K562 (cell line): Measurements from ENCODE around the gene THOC1. TPM values are rescaled to one million over a fixed set of nuclear protein-coding genes. Genes with fewer than 3 reads are reported as not detected.

Experiments
- ATAC-seq: fragments of 200-7000 bp; cut with Tn5 transposase; 3 replicates; pipeline ENCODE4 v1.9.1; 2020; ENCODE audit warnings: moderate library complexity
- BruUV-seq: library from RNA; stranded (reverse); fragments of 400-500 nt; replicated peaks from 2 replicates; lab custom pipeline; 2021; lab: Mats Ljungman, UMichigan
- CTCF ChIA-PET: fragments of 300-600 bp; formaldehyde crosslinking; extraction: SDS; loops from one replicate; lab custom pipeline; 2021; ENCODE audit warnings: low intra/inter-chr PET ratio; lab: Yijun Ruan, JAX
- POLR2A ChIA-PET: fragments of 300-600, 350-650 bp; sonication (Branson Sonifier 250); formaldehyde crosslinking; extraction: SDS; loops from one replicate; lab custom pipeline; 2021; ENCODE audit warnings: antibody characterized with exemption, inconsistent platforms; lab: Yijun Ruan, JAX
- DNase-seq, 4 experiments: peaks; one replicate each; pipeline versions ENCODE4 v3.0.0 to v3.0.0-alpha.2; 2011 to 2018; ENCODE audit warnings: low spot score in 3 of 4, mixed read lengths in 3 of 4; ENCODE audit errors: extremely low read depth in 1 of 4
- FAIRE-seq: peaks from 2 replicates; lab custom pipeline; 2011; peaks lifted over from hg19 to GRCh38; lab: Jason Lieb, UNC
- H2AFZ ChIP-seq: 2 replicates; pipeline ENCODE4 v1.6.0; 2011; ENCODE audit warnings: low read depth, low read length, control low read depth, inconsistent platforms
- H3K27ac ChIP-seq: fragments of 200-600 bp; 3 replicates; pipeline ENCODE4 v1.8.0; 2011; ENCODE audit warnings: low read depth, mild to moderate bottlenecking, control low read depth, inconsistent platforms, low read length, moderate library complexity, mixed read lengths; ENCODE audit errors: extremely low read depth
- H3K27me3 ChIP-seq, 2 experiments: fragments of 300-600 bp in 1 of 2; 2 replicates in 1 of 2; 3 replicates in 1 of 2; pipeline versions ENCODE4 v1.6.0 to v1.8.0; 2011; ENCODE audit warnings: inconsistent platforms in 2 of 2, low read length in 2 of 2, mild to moderate bottlenecking in 1 of 2, mixed read lengths in 1 of 2, moderate library complexity in 1 of 2; ENCODE audit not compliant: control insufficient read depth in 2 of 2, insufficient read depth in 2 of 2
- H3K36me3 ChIP-seq: fragments of 300-600 bp; 3 replicates; pipeline ENCODE4 v1.8.0; 2011; ENCODE audit warnings: mild to moderate bottlenecking, low read length, inconsistent platforms; ENCODE audit not compliant: control insufficient read depth, insufficient read depth
- H3K4me1 ChIP-seq, 2 experiments: fragments of 200-600 bp in 1 of 2; replicated peaks in 1 of 2; 2 replicates in 1 of 2; 3 replicates in 1 of 2; pipeline versions ENCODE4 v1.5.1 to v1.8.0; 2011; ENCODE audit warnings: inconsistent platforms in 2 of 2, low read length in 2 of 2, mild to moderate bottlenecking in 1 of 2, mixed read lengths in 1 of 2, moderate library complexity in 1 of 2; ENCODE audit not compliant: control insufficient read depth in 2 of 2, insufficient read depth in 2 of 2
- H3K4me2 ChIP-seq: 2 replicates; pipeline ENCODE4 v1.6.1; 2011; ENCODE audit warnings: low read length, control low read depth, inconsistent platforms, mixed read lengths; ENCODE audit not compliant: insufficient read depth
- H3K4me3 ChIP-seq: fragments of 200-600 bp; sonication (generic), shearing (Covaris generic); 2 replicates; pipeline ENCODE4 v1.5.1; 2016; ENCODE audit warnings: control low read depth, inconsistent platforms
- H3K79me2 ChIP-seq: fragments of 200-600 bp; 3 replicates; pipeline ENCODE4 v1.8.0; 2011; ENCODE audit warnings: low read length, inconsistent platforms; ENCODE audit not compliant: control insufficient read depth, insufficient read depth
- H3K9ac ChIP-seq, 2 experiments: 2 replicates each; pipeline versions ENCODE4 v1.6.0 to v1.6.1; 2011; ENCODE audit warnings: low read depth in 2 of 2, low read length in 2 of 2, control low read depth in 1 of 2, inconsistent platforms in 1 of 2, mild to moderate bottlenecking in 1 of 2, mixed read lengths in 1 of 2; ENCODE audit not compliant: insufficient read depth in 1 of 2
- H3K9me1 ChIP-seq: one replicate; pipeline ENCODE4 v1.6.0; 2011; ENCODE audit warnings: inconsistent platforms, mild to moderate bottlenecking, low read length, moderate library complexity; ENCODE audit not compliant: control insufficient read depth, insufficient read depth
- H3K9me3 ChIP-seq: replicated peaks from 2 replicates; pipeline ENCODE4 v1.5.1; 2011; ENCODE audit warnings: low read depth, low read length, inconsistent platforms; ENCODE audit not compliant: control insufficient read depth, insufficient read depth
- H4K20me1 ChIP-seq: replicated peaks from 2 replicates; pipeline ENCODE4 v1.6.1; 2011; ENCODE audit warnings: low read length, inconsistent platforms, mixed read lengths; ENCODE audit not compliant: control insufficient read depth, insufficient read depth
- JUN ChIP-seq, 2 experiments: sonication (generic) in 1 of 2; formaldehyde crosslinking in 1 of 2; IDR thresholded peaks; 2 replicates each; pipeline versions ENCODE4 v1.6.1 to v1.8.0; 2012 to 2022; ENCODE audit warnings: borderline replicate concordance in 2 of 2, mild to moderate bottlenecking in 2 of 2, improper control_type of control experiment in 1 of 2, low read depth in 1 of 2, low read length in 1 of 2, missing genetic modification reagents in 1 of 2
- JUNB ChIP-seq: fragments of 450-650 bp; formaldehyde crosslinking; conservative IDR thresholded peaks from 2 replicates; pipeline ENCODE4 v1.4.0; 2020; ENCODE audit warnings: mild to moderate bottlenecking
- MAZ ChIP-seq, 2 experiments: fragments of 450-650 bp in 1 of 2; sonication (generic) in 1 of 2; formaldehyde crosslinking; IDR thresholded peaks in 1 of 2; conservative IDR thresholded peaks in 1 of 2; 2 replicates each; pipeline versions ENCODE4 v1.4.0 to v1.5.0; 2020; ENCODE audit warnings: mild to moderate bottlenecking in 1 of 2, missing genetic modification reagents in 1 of 2
- MYC ChIP-seq, 2 experiments: fragments of 250-450 bp in 1 of 2; sonication (Bioruptor Pico) in 1 of 2; IDR thresholded peaks; 2 replicates each; pipeline versions ENCODE4 v1.5.1 to v1.6.1; 2012 to 2021; ENCODE audit warnings: low read depth in 2 of 2, borderline replicate concordance in 1 of 2, improper control_type of control experiment in 1 of 2, low read length in 1 of 2, mild to moderate bottlenecking in 1 of 2, moderate library complexity in 1 of 2
- STAT5A ChIP-seq: IDR thresholded peaks from 2 replicates; pipeline ENCODE4 v1.6.1; 2012; ENCODE audit warnings: low read length, inconsistent platforms, borderline replicate concordance
- ZNF23 ChIP-seq: fragments of 250-450 bp; sonication (Bioruptor Pico); IDR thresholded peaks from 2 replicates; pipeline ENCODE4 v1.4.0; 2020; ENCODE audit warnings: mild to moderate bottlenecking
- ZNF24 ChIP-seq: fragments of 450-650 bp; IDR thresholded peaks from 2 replicates; pipeline ENCODE4 v1.6.1; 2016
- WGBS: fragments of 100-300 bp; shearing (Covaris generic); methylation state at CpG from one replicate; pipeline ENCODE4 v1.1.6; 2016; ENCODE audit warnings: low coverage, mixed read lengths; ENCODE audit not compliant: insufficient coverage; ENCODE audit errors: missing lambda C conversion rate; 5-methylcytosine and 5-hydroxymethylcytosine counted together
- in situ Hi-C: fragments of 300-500 bp; cut with MboI; formaldehyde crosslinking; loops from 4 replicates; pipeline ENCODE4 v1.15.0; 2018; ENCODE audit warnings: inconsistent platforms, mixed read lengths
- intact Hi-C: fragments of 100-400 bp; cut with micrococcal nuclease; formaldehyde crosslinking; loops from 2 replicates; pipeline ENCODE4 v1.14.2; 2022
- polyA plus RNA-seq, 8 experiments: library from polyadenylated mRNA; depleted of rRNA in 4 of 8; stranded (reverse) in 5 of 8; unstranded in 3 of 8; fragments of >200 nt; fragmentation: Nextera tagmentation in 2 of 8; fragmentation: Illumina TruSeq in 1 of 8; extraction: Ambion mirVana in 2 of 8; extraction: Trizol in 1 of 8; gene quantifications; 2 replicates each; pipeline versions ENCODE4 v1.2.1 to v1.2.3, GENCODE V29; 2011 to 2014; ENCODE audit warnings: inconsistent platforms in 1 of 8, missing spikeins in 1 of 8
- total RNA-seq, 7 experiments: library from RNA; depleted of rRNA in 6 of 7; stranded (reverse); fragments of >200 nt in 6 of 7; fragmentation: Illumina TruSeq in 2 of 7; extraction: Trizol in 2 of 7; gene quantifications; 2 replicates each; pipeline versions ENCODE4 v1.2.1 to v1.2.3, GENCODE V29; 2011 to 2021; ENCODE audit warnings: low replicate concordance in 1 of 7
- TF ChIP-seq, protein P1 (sequence below): fragments of 450-650 bp; conservative IDR thresholded peaks from 2 replicates; pipeline ENCODE4 v1.6.1; 2016; ENCODE audit warnings: missing genetic modification characterization, low read depth, mild to moderate bottlenecking, missing compliant biosample characterization, moderate library complexity
- TF ChIP-seq, protein P2 (sequence below): fragments of 250-450 bp; sonication (Bioruptor Pico); IDR thresholded peaks from 2 replicates; pipeline ENCODE4 v1.5.0; 2021
- TF ChIP-seq, protein P3 (sequence below): sonication (generic); IDR thresholded peaks from 2 replicates; pipeline ENCODE4 v1.6.1; 2016
- TF ChIP-seq, protein P4 (sequence below): fragments of 250-450 bp; sonication (Bioruptor Pico); IDR thresholded peaks from 2 replicates; pipeline ENCODE4 v1.5.0; 2022; ENCODE audit warnings: mild to moderate bottlenecking

The THOC1 gene
- total and polyA plus RNA-seq, 9 of the 15 experiments (the other 6 are each of a cell fraction or from before 2014, with no cell fraction given), result 71.1 to 143 (median 107) TPM

DNA sequence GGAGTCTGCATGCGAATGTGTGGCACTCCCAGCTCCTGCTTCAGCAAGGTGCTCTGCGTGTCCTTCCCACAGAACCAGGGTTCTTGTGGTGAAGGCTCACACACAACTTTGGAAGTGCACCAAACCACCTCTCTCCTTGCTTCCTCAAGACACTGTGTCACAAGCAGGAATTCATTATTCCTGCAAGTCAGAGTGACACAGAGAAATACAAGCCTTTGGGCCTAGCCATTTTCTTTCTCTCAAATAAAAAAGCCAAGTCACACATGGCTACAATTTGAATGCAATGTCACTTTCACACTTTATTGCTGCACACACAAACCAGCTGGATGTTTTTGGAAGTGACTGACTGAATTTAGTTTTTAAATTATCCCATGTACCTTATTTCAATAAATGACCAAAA lies 30.1 kb upstream of the THOC1 start (continued):
- TF ChIP-seq, protein P1, sequence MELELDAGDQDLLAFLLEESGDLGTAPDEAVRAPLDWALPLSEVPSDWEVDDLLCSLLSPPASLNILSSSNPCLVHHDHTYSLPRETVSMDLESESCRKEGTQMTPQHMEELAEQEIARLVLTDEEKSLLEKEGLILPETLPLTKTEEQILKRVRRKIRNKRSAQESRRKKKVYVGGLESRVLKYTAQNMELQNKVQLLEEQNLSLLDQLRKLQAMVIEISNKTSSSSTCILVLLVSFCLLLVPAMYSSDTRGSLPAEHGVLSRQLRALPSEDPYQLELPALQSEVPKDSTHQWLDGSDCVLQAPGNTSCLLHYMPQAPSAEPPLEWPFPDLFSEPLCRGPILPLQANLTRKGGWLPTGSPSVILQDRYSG (tag), result peak; percentile 68; the same call in 1 of the 2 replicates

DNA sequence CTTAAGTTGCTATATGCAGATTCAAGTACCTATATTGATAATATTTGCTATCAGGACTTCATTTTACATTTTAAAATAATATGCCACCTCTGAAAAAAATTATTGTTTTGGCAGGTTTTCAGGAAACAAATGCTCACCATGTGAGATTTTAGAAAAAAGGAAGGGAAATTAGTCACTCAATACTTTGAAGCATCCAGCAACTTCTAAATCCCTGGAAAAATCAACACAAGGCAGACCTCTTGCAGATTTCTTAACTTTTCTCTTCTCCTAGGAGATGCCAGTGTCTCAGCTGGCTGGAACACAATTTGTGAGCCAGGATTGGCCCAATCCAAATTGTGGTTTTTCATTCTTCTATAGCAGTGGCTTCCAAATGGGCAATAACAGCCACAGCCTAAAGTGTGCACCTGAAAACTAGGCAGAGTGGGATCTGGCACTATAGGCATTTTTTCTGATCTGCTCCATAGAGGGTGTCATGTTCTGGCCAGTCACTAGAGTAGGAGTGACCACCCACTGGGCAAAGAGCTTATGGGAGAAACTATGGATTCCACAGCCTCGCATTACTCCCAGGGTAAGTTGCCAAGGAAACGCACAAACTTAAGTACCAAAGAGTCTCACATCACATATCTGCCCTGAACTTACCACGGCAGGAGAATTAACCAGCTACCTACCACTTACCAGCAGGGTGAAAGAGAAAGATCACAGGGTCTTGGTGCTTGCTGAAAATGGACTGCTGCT lies 28.1 kb upstream of the THOC1 start:
- in situ Hi-C loops (no loop called here), intact Hi-C loops (loop anchor here (5.0 kb wide), 1 partner anchor 41 kb away; no protein-coding TSS in a partner anchor)
- Histone ChIP-seq H3K9me1 (no peaks in the 10 kb centered on the region), H3K9me3 (no peaks in the 10 kb centered on the region), H3K4me3 (no peak overlapping the region), H2AFZ (no peak overlapping the region), H4K20me1 (no peaks in the 10 kb centered on the region), H3K27ac (no peak overlapping the region), H3K4me1 (peaks cover 0 to 6% of the 10 kb centered on the region in 2 experiments; a peak in 3 of 5 replicates), H3K4me2 (no peak overlapping the region), H3K27me3 (peaks cover 9 to 20% of the 10 kb centered on the region in 2 experiments; a peak in 4 of 5 replicates), H3K79me2 (no peaks in the 10 kb centered on the region), H3K9ac (no peak overlapping the region), H3K36me3 (no peaks in the 10 kb centered on the region)
- no peak for DNase-seq
- no TSS peak for BruUV-seq
- no peak for FAIRE-seq
- POLR2A ChIA-PET, result interaction anchor here (1.3 to 3.1 kb wide), 4 partner anchors 11 to 35 kb away, joined by 3 to 8 read pairs (median 3); partner anchors contain the start of gene THOC1
- CTCF ChIA-PET, result no interaction called here
- no peak for ATAC-seq
- 0% methylated on average over 3 of the region's 3 CpGs for WGBS
- no peak for TF ChIP-seq ZNF23 (CRISPR knock-in tag)
- no peak for TF ChIP-seq MAZ (CRISPR knock-in tag; conservative IDR thresholded peaks at IDR 0.05 in 1 of 2, IDR thresholded peaks at IDR 0.05 in 1 of 2)
- TF ChIP-seq MYC (IDR thresholded peaks at IDR 0.05; ENCODE audit: low read depth, low read length), result no peak
- no peak for TF ChIP-seq MYC (CRISPR knock-in tag; IDR thresholded peaks at IDR 0.05; ENCODE audit: borderline replicate concordance, low read depth)
- no peak for TF ChIP-seq JUN (IDR thresholded peaks at IDR 0.05; ENCODE audit: borderline replicate concordance, low read depth, low read length)
- TF ChIP-seq JUN (CRISPR knock-in tag; IDR thresholded peaks at IDR 0.05; ENCODE audit: borderline replicate concordance), result no peak
- TF ChIP-seq, protein P2, sequence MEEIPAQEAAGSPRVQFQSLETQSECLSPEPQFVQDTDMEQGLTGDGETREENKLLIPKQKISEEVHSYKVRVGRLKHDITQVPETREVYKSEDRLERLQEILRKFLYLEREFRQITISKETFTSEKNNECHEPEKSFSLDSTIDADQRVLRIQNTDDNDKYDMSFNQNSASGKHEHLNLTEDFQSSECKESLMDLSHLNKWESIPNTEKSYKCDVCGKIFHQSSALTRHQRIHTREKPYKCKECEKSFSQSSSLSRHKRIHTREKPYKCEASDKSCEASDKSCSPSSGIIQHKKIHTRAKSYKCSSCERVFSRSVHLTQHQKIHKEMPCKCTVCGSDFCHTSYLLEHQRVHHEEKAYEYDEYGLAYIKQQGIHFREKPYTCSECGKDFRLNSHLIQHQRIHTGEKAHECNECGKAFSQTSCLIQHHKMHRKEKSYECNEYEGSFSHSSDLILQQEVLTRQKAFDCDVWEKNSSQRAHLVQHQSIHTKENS (CRISPR knock-in tag), result no peak
- no peak for TF ChIP-seq ZNF24
- TF ChIP-seq JUNB (CRISPR knock-in tag), result no peak
- TF ChIP-seq, protein P3, sequence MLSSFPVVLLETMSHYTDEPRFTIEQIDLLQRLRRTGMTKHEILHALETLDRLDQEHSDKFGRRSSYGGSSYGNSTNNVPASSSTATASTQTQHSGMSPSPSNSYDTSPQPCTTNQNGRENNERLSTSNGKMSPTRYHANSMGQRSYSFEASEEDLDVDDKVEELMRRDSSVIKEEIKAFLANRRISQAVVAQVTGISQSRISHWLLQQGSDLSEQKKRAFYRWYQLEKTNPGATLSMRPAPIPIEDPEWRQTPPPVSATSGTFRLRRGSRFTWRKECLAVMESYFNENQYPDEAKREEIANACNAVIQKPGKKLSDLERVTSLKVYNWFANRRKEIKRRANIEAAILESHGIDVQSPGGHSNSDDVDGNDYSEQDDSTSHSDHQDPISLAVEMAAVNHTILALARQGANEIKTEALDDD, result no peak
- TF ChIP-seq, protein P4, sequence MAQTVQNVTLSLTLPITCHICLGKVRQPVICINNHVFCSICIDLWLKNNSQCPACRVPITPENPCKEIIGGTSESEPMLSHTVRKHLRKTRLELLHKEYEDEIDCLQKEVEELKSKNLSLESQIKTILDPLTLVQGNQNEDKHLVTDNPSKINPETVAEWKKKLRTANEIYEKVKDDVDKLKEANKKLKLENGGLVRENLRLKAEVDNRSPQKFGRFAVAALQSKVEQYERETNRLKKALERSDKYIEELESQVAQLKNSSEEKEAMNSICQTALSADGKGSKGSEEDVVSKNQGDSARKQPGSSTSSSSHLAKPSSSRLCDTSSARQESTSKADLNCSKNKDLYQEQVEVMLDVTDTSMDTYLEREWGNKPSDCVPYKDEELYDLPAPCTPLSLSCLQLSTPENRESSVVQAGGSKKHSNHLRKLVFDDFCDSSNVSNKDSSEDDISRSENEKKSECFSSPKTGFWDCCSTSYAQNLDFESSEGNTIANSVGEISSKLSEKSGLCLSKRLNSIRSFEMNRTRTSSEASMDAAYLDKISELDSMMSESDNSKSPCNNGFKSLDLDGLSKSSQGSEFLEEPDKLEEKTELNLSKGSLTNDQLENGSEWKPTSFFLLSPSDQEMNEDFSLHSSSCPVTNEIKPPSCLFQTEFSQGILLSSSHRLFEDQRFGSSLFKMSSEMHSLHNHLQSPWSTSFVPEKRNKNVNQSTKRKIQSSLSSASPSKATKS (CRISPR knock-in tag), result no peak
- TF ChIP-seq STAT5A, result no peak
